Measurements from ENCODE around the gene PEBP1.
A peak's percentile ranks its signal among the peaks of the same experiment; 100 is the strongest.

PEBP1 gene

GRCh38 chr12:118135788-118136558 is at the start of gene PEBP1:
TSS of gene PEBP1 (plus strand) at chr12:118136124. CDS start at chr12:118136210, 86 bp downstream.
- peak within 1 kb of the TSS; percentile 62 to 99 (median 92) for H3K4me3 ChIP-seq
- H3K27ac ChIP-seq, result peak within 1 kb of the TSS; percentile 35 to 98 (median 86)

GRCh38 chr12:118089782-118090181 is 46.1 kb upstream of the PEBP1 start:
- Histone ChIP-seq H3K4me3 (no peak overlapping the region), H3K27ac (no peak overlapping the region)

GRCh38 chr12:118094039-118094438 is 41.9 kb upstream of the PEBP1 start:
- H3K4me3 ChIP-seq, result no peak overlapping the region
- no peak overlapping the region for H3K27ac ChIP-seq

- H3K27ac ChIP-seq, result no peak overlapping the region
Observed at GRCh38 chr12:118098401-118098800, 37.5 kb upstream of the PEBP1 start.

GRCh38 chr12:118098911-118099671 is 36.8 kb upstream of the PEBP1 start:
- Histone ChIP-seq H3K4me3 (no peak overlapping the region), H3K27ac (no peak overlapping the region)

More at GRCh38 chr12:118098401-118098800, 37.5 kb upstream of the PEBP1 start:
- no peak overlapping the region for H3K4me3 ChIP-seq

- no peak overlapping the region for H3K27ac ChIP-seq
- H3K4me3 ChIP-seq, result no peak overlapping the region
Observed at GRCh38 chr12:118101051-118101450, 34.9 kb upstream of the PEBP1 start.

GRCh38 chr12:118102070-118102469 is 33.9 kb upstream of the PEBP1 start:
- Histone ChIP-seq H3K27ac (no peak overlapping the region), H3K4me3 (no peak overlapping the region)

GRCh38 chr12:118102609-118103008 is 33.3 kb upstream of the PEBP1 start:
- Histone ChIP-seq H3K27ac (peak overlapping the region in 1 of 21 experiments; percentile 75), H3K4me3 (peak overlapping the region in 5 of 7 experiments; percentile 70 to 85 (median 72))

GRCh38 chr12:118103201-118103600 is 32.7 kb upstream of the PEBP1 start:
- Histone ChIP-seq H3K4me3 (peak overlapping the region; percentile 67 to 85 (median 72)), H3K27ac (peak overlapping the region; percentile 4 to 85 (median 64))

- peak within 1 kb of the TSS; percentile 4 to 85 (median 64) for H3K27ac ChIP-seq
- H3K4me3 ChIP-seq, result peak within 1 kb of the TSS; percentile 67 to 85 (median 72)
Observed at GRCh38 chr12:118103601-118104382, 32.1 kb upstream of the PEBP1 start, which contains the start of gene VSIG10. TSS of gene VSIG10 (minus strand) at chr12:118104011. CDS start at chr12:118103671, 340 bp downstream.

- Histone ChIP-seq H3K4me3 (no peak overlapping the region), H3K27ac (no peak overlapping the region)
Observed at GRCh38 chr12:118107011-118107410, 28.9 kb upstream of the PEBP1 start.

- Histone ChIP-seq H3K27ac (no peak overlapping the region), H3K4me3 (no peak overlapping the region)
Observed at GRCh38 chr12:118107694-118108093, 28.2 kb upstream of the PEBP1 start.

GRCh38 chr12:118109088-118109487 is 26.8 kb upstream of the PEBP1 start:
- H3K4me3 ChIP-seq, result no peak overlapping the region
- H3K27ac ChIP-seq, result no peak overlapping the region

- Histone ChIP-seq H3K4me3 (no peak overlapping the region), H3K27ac (no peak overlapping the region)
Observed at GRCh38 chr12:118119449-118119879, 16.5 kb upstream of the PEBP1 start.

GRCh38 chr12:118120579-118121363 is 15.2 kb upstream of the PEBP1 start:
- no peak overlapping the region for H3K4me3 ChIP-seq
- H3K27ac ChIP-seq, result peak overlapping the region in 6 of 21 experiments; percentile 0 to 67 (median 28)

- no peak overlapping the region for H3K4me3 ChIP-seq
- no peak overlapping the region for H3K27ac ChIP-seq
Observed at GRCh38 chr12:118122264-118122663, 13.7 kb upstream of the PEBP1 start.

GRCh38 chr12:118124333-118124874 is 11.5 kb upstream of the PEBP1 start:
- Histone ChIP-seq H3K27ac (no peak overlapping the region), H3K4me3 (no peak overlapping the region)

- Histone ChIP-seq H3K4me3 (no peak overlapping the region), H3K27ac (no peak overlapping the region)
Observed at GRCh38 chr12:118125743-118126118, 10.2 kb upstream of the PEBP1 start.
